Measurements from ENCODE around the gene PPFIA2.

DNA sequence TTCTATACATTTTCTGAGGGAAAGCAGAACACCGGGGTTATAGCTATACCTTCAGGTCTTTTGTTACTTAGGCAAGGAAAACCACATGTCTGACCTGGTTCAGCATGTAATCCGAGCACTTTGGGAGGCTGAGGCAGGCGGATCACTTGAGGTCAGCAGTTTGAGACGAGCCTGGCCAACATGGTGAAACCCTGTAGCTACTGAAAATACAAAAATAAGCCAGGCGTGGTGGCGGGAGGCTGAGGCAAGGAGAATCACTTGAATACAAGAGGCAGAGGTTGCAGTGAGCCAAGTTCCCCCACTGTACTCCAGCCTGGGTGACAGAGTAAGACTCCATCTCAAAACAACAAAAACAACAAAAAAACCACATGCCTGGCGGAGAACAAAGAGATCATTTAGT, 503.7 kb downstream of the PPFIA2 start:
- TF ChIP-seq POLR2A (IDR thresholded peaks at IDR 0.05): no peak
- TF ChIP-seq, protein P1, sequence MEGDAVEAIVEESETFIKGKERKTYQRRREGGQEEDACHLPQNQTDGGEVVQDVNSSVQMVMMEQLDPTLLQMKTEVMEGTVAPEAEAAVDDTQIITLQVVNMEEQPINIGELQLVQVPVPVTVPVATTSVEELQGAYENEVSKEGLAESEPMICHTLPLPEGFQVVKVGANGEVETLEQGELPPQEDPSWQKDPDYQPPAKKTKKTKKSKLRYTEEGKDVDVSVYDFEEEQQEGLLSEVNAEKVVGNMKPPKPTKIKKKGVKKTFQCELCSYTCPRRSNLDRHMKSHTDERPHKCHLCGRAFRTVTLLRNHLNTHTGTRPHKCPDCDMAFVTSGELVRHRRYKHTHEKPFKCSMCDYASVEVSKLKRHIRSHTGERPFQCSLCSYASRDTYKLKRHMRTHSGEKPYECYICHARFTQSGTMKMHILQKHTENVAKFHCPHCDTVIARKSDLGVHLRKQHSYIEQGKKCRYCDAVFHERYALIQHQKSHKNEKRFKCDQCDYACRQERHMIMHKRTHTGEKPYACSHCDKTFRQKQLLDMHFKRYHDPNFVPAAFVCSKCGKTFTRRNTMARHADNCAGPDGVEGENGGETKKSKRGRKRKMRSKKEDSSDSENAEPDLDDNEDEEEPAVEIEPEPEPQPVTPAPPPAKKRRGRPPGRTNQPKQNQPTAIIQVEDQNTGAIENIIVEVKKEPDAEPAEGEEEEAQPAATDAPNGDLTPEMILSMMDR (IDR thresholded peaks at IDR 0.05): no peak
